ENCODE results near the gene FLT3LG. TPM values are rescaled to one million over a fixed set of nuclear protein-coding genes. Genes with fewer than 3 reads are reported as not detected.

The FLT3LG gene
- total and polyA plus RNA-seq, 2 experiments from 2014 or later = 0.86 to 2.0 TPM

DNA sequence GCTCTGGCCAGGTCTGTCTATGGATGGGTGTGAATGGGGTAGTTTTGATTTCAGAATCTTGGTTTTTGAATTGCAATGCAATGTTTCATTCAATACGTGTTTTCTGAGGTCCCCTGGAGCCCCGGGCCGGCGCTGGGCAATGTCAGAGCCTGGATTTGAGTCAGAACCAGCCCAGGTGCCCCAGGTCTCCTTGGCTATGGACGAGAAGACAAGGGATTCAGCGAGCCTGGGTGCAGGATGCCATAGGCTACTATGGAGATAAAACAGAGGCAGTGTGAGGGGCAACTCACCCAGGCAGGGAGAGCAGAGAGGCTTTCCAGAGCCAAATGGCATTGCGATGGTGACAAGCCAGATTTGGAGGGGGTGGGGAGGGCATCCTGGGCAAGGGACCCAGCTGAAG lies 12.2 kb downstream of the FLT3LG start:
- Histone ChIP-seq H3K36me3 (peaks cover 20% of the 10 kb centered on the region), H3K4me1 (ENCODE audit: low read depth) (peaks cover 12% of the 10 kb centered on the region), H3K4me3 (no peak overlapping the region), H3K9me3 (ENCODE audit: low read depth) (no peaks in the 10 kb centered on the region), H3K27me3 (no peaks in the 10 kb centered on the region), H3K27ac (no peak overlapping the region)
- DNase-seq (ENCODE audit: low read depth in 1 of 2, low spot score in 1 of 2) = no peak
- TF ChIP-seq CTCF (IDR thresholded peaks at IDR 0.05; ENCODE audit: low read depth, low read length) = no peak

GRCh38 chr19:49486710-49487276 lies 12.8 kb downstream of the FLT3LG start:
- H3K27ac ChIP-seq = peak overlapping the region; percentile 75
- no peaks in the 10 kb centered on the region for H3K9me3 ChIP-seq (ENCODE audit: low read depth)
- no peak for DNase-seq (ENCODE audit: low read depth in 1 of 2, low spot score in 1 of 2)
- no peak for TF ChIP-seq CTCF (IDR thresholded peaks at IDR 0.05; ENCODE audit: low read depth, low read length)
- no peak overlapping the region for H3K4me3 ChIP-seq
- H3K36me3 ChIP-seq = peaks cover 26% of the 10 kb centered on the region
- peaks cover 12% of the 10 kb centered on the region for H3K4me1 ChIP-seq (ENCODE audit: low read depth)
- H3K27me3 ChIP-seq = no peaks in the 10 kb centered on the region

- Histone ChIP-seq H3K9me3 (ENCODE audit: low read depth) (no peaks in the 10 kb centered on the region), H3K4me3 (peak within 1 kb of the TSS; percentile 83), H3K27me3 (no peaks in the 10 kb centered on the region), H3K27ac (peak within 1 kb of the TSS; percentile 85), H3K36me3 (peaks cover 32% of the 10 kb centered on the region), H3K4me1 (ENCODE audit: low read depth) (peaks cover 12% of the 10 kb centered on the region)
- no peak for TF ChIP-seq CTCF (IDR thresholded peaks at IDR 0.05; ENCODE audit: low read depth, low read length)
- peak; percentile 100 for DNase-seq (ENCODE audit: low read depth in 1 of 2, low spot score in 1 of 2)
Observed at GRCh38 chr19:49487277-49488045, 13.4 kb downstream of the FLT3LG start, which contains the start of gene RPL13A. Gene RPL13A (plus strand): TSS chr19:49487608. CDS start chr19:49487630, 22 bp downstream.

DNA sequence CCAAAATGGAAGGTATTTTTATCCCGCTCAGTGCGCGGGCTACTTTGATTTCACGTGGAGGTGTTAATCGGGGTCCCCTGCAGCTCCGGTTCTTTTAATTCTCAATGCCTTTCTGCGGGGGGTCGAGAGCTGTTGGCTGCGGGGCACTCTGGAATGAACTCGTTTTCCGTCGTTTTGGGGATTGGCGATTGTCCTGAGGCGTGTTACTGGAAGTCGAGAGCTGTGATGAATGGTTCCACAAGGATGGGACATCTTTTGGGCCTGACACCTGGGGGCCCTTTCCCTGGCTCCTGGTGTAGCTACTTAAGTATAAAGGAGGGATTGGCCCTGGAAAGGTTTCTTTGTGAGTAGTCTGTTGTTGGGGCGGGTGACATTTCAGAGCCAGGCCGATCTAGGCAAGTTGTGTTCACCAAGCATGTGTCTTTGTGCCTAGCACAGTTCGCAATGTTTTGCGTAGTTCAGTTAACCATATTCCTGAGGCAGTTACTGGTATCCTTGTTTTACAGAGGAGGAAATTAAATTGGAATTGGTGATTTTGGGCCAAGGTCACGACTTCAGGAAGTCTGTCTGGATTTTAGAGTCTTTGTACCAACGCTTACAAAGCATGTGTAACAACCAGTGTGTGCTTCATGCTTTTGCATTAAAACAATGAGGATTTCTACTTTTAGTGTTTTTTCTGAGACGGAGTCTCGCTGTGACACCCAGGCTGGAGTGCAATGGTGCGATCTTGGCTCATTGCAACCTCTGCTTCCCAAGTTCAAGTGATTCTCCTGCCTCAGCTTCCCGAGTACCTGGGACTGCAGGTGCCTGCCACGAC lies 14.2 kb downstream of the FLT3LG start:
- DNase-seq (ENCODE audit: low read depth in 1 of 2, low spot score in 1 of 2) = no peak
- Histone ChIP-seq H3K4me1 (ENCODE audit: low read depth) (peaks cover 12% of the 10 kb centered on the region), H3K27ac (peak overlapping the region; percentile 85), H3K36me3 (peaks cover 38% of the 10 kb centered on the region), H3K27me3 (no peaks in the 10 kb centered on the region), H3K4me3 (peak overlapping the region; percentile 83), H3K9me3 (ENCODE audit: low read depth) (no peaks in the 10 kb centered on the region)
- no peak for TF ChIP-seq CTCF (IDR thresholded peaks at IDR 0.05; ENCODE audit: low read depth, low read length)

GRCh38 chr19:49488863-49489537 lies 15.0 kb downstream of the FLT3LG start:
- H3K4me3 ChIP-seq = peak overlapping the region; percentile 83
- no peak for TF ChIP-seq CTCF (IDR thresholded peaks at IDR 0.05; ENCODE audit: low read depth, low read length)
- no peak for DNase-seq (ENCODE audit: low read depth in 1 of 2, low spot score in 1 of 2)
- peaks cover 38% of the 10 kb centered on the region for H3K36me3 ChIP-seq
- H3K9me3 ChIP-seq (ENCODE audit: low read depth) = no peaks in the 10 kb centered on the region
- peaks cover 12% of the 10 kb centered on the region for H3K4me1 ChIP-seq (ENCODE audit: low read depth)
- no peaks in the 10 kb centered on the region for H3K27me3 ChIP-seq
- H3K27ac ChIP-seq = peak overlapping the region; percentile 85

Data from cardiac muscle cell (in vitro differentiated cells and primary cell).